HG02623 (cell line): ENCODE results near the gene SLC22A14.
"Not testable (repeated sequence)": the region's sequence is repeated elsewhere in the genome, so short reads cannot be mapped to it uniquely, and the experiment has no call there.

Experiments
- ATAC-seq: cut with Tn5 transposase; IDR thresholded peaks from one replicate; pipeline ENCODE4 v1.9.1; 2021; ENCODE audit warnings: moderate library complexity; ENCODE audit not compliant: unreplicated experiment

SLC22A14 gene

GRCh38 chr3:38270606-38271005 lies 11.5 kb upstream of the SLC22A14 start:
- ATAC-seq, result no peak

- no peak for ATAC-seq
Observed at GRCh38 chr3:38271553-38271952, 10.5 kb upstream of the SLC22A14 start.

GRCh38 chr3:38274864-38275649 lies 7.0 kb upstream of the SLC22A14 start:
- ATAC-seq, result no peak

GRCh38 chr3:38275658-38276057 lies 6.4 kb upstream of the SLC22A14 start:
- no peak for ATAC-seq

- ATAC-seq, result no peak
Observed at GRCh38 chr3:38276081-38276916, 5.8 kb upstream of the SLC22A14 start.

GRCh38 chr3:38276917-38277630 lies 5.0 kb upstream of the SLC22A14 start:
- no peak for ATAC-seq

- no peak for ATAC-seq
Observed at GRCh38 chr3:38278841-38279240, 3.3 kb upstream of the SLC22A14 start.

GRCh38 chr3:38283810-38284755 lies 2.0 kb downstream of the SLC22A14 start:
- no peak for ATAC-seq

- no peak for ATAC-seq
Observed at GRCh38 chr3:38284756-38285150, 2.7 kb downstream of the SLC22A14 start.

GRCh38 chr3:38289286-38290217 lies 7.5 kb downstream of the SLC22A14 start:
- ATAC-seq, result not testable (repeated sequence)

GRCh38 chr3:38297053-38297452 lies 15.0 kb downstream of the SLC22A14 start:
- ATAC-seq, result not testable (repeated sequence)

GRCh38 chr3:38297537-38297936 lies 15.4 kb downstream of the SLC22A14 start:
- ATAC-seq, result no peak

GRCh38 chr3:38297947-38298711 lies 16.0 kb downstream of the SLC22A14 start:
- ATAC-seq, result no peak

- no peak for ATAC-seq
Observed at GRCh38 chr3:38306941-38307340, 24.8 kb downstream of the SLC22A14 start.

GRCh38 chr3:38307599-38307998 lies 25.5 kb downstream of the SLC22A14 start:
- ATAC-seq, result no peak

GRCh38 chr3:38308456-38308855 lies 26.4 kb downstream of the SLC22A14 start:
- ATAC-seq, result no peak

- ATAC-seq, result no peak
Observed at GRCh38 chr3:38311476-38311875, 29.4 kb downstream of the SLC22A14 start.

- no peak for ATAC-seq
Observed at GRCh38 chr3:38311941-38312340, 29.8 kb downstream of the SLC22A14 start.

- no peak for ATAC-seq
Observed at GRCh38 chr3:38312356-38312755, 30.3 kb downstream of the SLC22A14 start.
